ENCODE measurements around the gene FBXL15.
A peak's percentile ranks its signal among the peaks of the same experiment; 100 is the strongest.

Gene FBXL15

GRCh38 chr10:102413053-102413705 is 7.5 kb upstream of the FBXL15 start:
- Histone ChIP-seq H3K4me1 (ENCODE audit: insufficient read depth, insufficient read length) (peaks cover 17% of the 10 kb centered on the region), H3K27me3 (ENCODE audit: insufficient read depth, insufficient read length) (peaks cover 41% of the 10 kb centered on the region), H3K9me3 (ENCODE audit: insufficient read depth, low read length) (no peaks in the 10 kb centered on the region), H3K36me3 (ENCODE audit: insufficient read depth, insufficient read length, low read length) (no peaks in the 10 kb centered on the region), H3K9ac (ENCODE audit: insufficient read length, low read depth) (no peak overlapping the region), H3K4me3 (ENCODE audit: insufficient read length, low read depth) (no peak overlapping the region)
- no peak for DNase-seq (ENCODE audit: low read depth, low spot score)
- no peak for TF ChIP-seq SUZ12 (IDR thresholded peaks at IDR 0.05; ENCODE audit: extremely low read depth, insufficient read depth, insufficient read length)
- TF ChIP-seq ZNF274 (IDR thresholded peaks at IDR 0.05; ENCODE audit: low read depth, low read length) = no peak
- TF ChIP-seq YY1 (IDR thresholded peaks at IDR 0.05; ENCODE audit: insufficient read depth, insufficient read length) = no peak

DNA sequence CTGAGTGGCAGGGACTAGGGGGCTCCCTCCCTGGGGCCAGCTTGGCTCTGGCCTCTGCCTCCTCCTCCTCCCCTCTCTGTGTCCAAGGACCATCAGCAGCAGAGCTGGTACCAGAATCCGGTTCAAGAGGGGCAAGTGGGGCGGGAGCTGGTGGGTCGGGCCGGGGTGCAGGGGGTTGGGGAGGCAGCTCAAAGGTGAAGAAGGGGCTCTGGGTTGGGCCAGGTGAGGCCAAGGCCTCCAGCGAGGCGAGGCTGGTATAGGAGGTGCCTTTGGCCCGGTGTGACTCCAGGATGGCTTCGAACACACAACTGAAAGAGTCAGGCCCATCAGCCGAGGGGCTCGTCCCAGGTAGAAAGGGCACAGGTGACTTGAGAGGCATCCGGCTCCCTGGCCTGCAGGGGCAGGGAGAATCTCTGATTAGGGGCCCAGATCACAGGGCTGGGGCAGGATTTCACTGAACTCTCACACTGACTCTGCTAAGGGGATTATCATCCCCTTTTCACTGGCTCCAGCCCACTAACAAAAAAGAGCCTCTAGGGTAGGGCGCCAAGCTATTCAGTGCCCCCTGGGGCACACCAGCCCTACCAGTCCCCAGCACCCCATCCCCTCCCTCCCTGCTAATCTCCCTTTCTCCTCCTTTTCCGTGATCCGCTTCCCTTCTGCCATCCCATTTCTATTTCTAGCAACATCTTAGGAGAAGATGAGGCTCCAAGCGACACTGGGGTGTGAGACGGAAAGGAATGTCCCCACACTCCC is 6.7 kb upstream of the FBXL15 start:
- H3K4me3 ChIP-seq (ENCODE audit: insufficient read length, low read depth) = no peak overlapping the region
- H3K9me3 ChIP-seq (ENCODE audit: insufficient read depth, low read length) = no peaks in the 10 kb centered on the region
- no peak for TF ChIP-seq SUZ12 (IDR thresholded peaks at IDR 0.05; ENCODE audit: extremely low read depth, insufficient read depth, insufficient read length)
- no peak for TF ChIP-seq YY1 (IDR thresholded peaks at IDR 0.05; ENCODE audit: insufficient read depth, insufficient read length)
- no peak for TF ChIP-seq ZNF274 (IDR thresholded peaks at IDR 0.05; ENCODE audit: low read depth, low read length)

DNA sequence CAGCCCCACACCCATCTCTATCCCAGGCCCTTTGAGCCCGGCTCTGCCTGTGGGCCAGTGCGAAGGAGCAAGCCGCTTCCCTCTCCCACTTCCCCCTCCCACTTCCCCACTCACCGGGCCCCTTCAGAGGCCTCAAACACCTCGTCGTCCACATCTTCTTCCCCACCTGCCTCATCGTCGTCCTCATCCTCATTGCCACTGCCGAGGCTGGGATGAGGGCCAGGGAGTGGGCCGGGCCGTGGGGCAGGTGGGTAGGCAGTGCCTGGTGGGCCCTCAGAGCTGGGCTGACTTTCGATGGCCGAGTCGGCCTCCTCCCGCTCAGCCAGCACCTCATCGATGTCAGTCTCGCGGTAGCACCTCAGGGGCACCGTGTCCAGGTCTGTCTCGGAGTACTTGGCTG is 5.9 kb upstream of the FBXL15 start:
- no peak for DNase-seq (ENCODE audit: low read depth, low spot score)
- Histone ChIP-seq H3K36me3 (ENCODE audit: insufficient read depth, insufficient read length, low read length) (no peaks in the 10 kb centered on the region), H3K9me3 (ENCODE audit: insufficient read depth, low read length) (no peaks in the 10 kb centered on the region), H3K4me3 (ENCODE audit: insufficient read length, low read depth) (no peak overlapping the region), H3K27me3 (ENCODE audit: insufficient read depth, insufficient read length) (peaks cover 27% of the 10 kb centered on the region), H3K4me1 (ENCODE audit: insufficient read depth, insufficient read length) (peaks cover 13% of the 10 kb centered on the region), H3K9ac (ENCODE audit: insufficient read length, low read depth) (no peak overlapping the region)
- no peak for TF ChIP-seq YY1 (IDR thresholded peaks at IDR 0.05; ENCODE audit: insufficient read depth, insufficient read length)
- TF ChIP-seq SUZ12 (IDR thresholded peaks at IDR 0.05; ENCODE audit: extremely low read depth, insufficient read depth, insufficient read length) = no peak
- no peak for TF ChIP-seq ZNF274 (IDR thresholded peaks at IDR 0.05; ENCODE audit: low read depth, low read length)

More for the DNA sequence above, 6.7 kb upstream of the FBXL15 start:
- Histone ChIP-seq H3K27me3 (ENCODE audit: insufficient read depth, insufficient read length) (peaks cover 33% of the 10 kb centered on the region), H3K9ac (ENCODE audit: insufficient read length, low read depth) (no peak overlapping the region), H3K4me1 (ENCODE audit: insufficient read depth, insufficient read length) (peaks cover 18% of the 10 kb centered on the region), H3K36me3 (ENCODE audit: insufficient read depth, insufficient read length, low read length) (no peaks in the 10 kb centered on the region)
- no peak for DNase-seq (ENCODE audit: low read depth, low spot score)

DNA sequence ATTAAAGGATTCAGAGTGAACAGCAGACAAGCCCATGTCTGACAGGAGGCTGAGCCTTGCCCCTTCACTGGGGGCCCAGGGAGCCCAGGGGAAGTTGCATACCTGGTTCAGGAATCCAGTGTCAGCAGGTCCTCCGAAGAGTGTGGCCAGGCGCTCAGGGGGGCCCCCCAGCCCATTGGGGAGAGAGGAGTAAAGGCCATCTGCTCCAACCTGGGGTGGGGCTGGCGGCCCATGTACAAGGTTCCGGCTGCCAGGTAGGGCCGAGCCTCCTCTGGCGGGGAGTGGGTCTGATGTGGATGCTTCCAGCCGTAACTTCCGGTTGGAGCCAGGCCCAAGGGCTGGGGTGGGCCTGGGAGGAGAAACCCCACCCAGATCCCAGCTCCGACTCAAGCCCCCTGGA is 4.4 kb upstream of the FBXL15 start:
- Histone ChIP-seq H3K9me3 (ENCODE audit: insufficient read depth, low read length) (no peaks in the 10 kb centered on the region), H3K4me1 (ENCODE audit: insufficient read depth, insufficient read length) (peaks cover 11% of the 10 kb centered on the region), H3K36me3 (ENCODE audit: insufficient read depth, insufficient read length, low read length) (no peaks in the 10 kb centered on the region), H3K4me3 (ENCODE audit: insufficient read length, low read depth) (no peak overlapping the region), H3K27me3 (ENCODE audit: insufficient read depth, insufficient read length) (peaks cover 11% of the 10 kb centered on the region), H3K9ac (ENCODE audit: insufficient read length, low read depth) (no peak overlapping the region)
- TF ChIP-seq SUZ12 (IDR thresholded peaks at IDR 0.05; ENCODE audit: extremely low read depth, insufficient read depth, insufficient read length) (no peak), YY1 (IDR thresholded peaks at IDR 0.05; ENCODE audit: insufficient read depth, insufficient read length) (no peak), ZNF274 (IDR thresholded peaks at IDR 0.05; ENCODE audit: low read depth, low read length) (no peak)
- no peak for DNase-seq (ENCODE audit: low read depth, low spot score)

DNA sequence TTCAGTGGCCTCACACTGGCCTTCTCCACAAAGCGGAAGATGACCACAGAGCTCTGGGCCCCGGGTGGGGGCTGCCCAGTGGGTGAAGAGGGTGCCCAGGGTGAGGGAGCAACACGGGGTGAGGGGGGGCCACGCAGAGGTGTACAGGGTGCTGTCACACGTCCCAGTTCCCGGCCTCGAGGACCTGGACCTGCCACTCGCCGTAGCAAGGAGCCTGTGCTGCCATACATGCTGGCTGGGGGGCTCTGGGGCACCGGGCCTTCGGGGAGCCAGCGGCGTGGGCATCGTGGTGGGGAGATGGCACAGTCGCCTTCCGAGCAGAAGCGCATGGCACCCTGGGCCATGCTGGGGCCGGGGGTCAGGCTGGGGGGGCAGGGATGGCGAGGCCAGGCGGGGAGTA is 3.9 kb upstream of the FBXL15 start:
- TF ChIP-seq SUZ12 (IDR thresholded peaks at IDR 0.05; ENCODE audit: extremely low read depth, insufficient read depth, insufficient read length) (no peak), YY1 (IDR thresholded peaks at IDR 0.05; ENCODE audit: insufficient read depth, insufficient read length) (no peak), ZNF274 (IDR thresholded peaks at IDR 0.05; ENCODE audit: low read depth, low read length) (no peak)
- H3K36me3 ChIP-seq (ENCODE audit: insufficient read depth, insufficient read length, low read length) = no peaks in the 10 kb centered on the region
- no peak for DNase-seq (ENCODE audit: low read depth, low spot score)
- H3K9me3 ChIP-seq (ENCODE audit: insufficient read depth, low read length) = no peaks in the 10 kb centered on the region
- no peak overlapping the region for H3K4me3 ChIP-seq (ENCODE audit: insufficient read length, low read depth)
- no peak overlapping the region for H3K9ac ChIP-seq (ENCODE audit: insufficient read length, low read depth)
- peaks cover 7% of the 10 kb centered on the region for H3K27me3 ChIP-seq (ENCODE audit: insufficient read depth, insufficient read length)
- peaks cover 11% of the 10 kb centered on the region for H3K4me1 ChIP-seq (ENCODE audit: insufficient read depth, insufficient read length)

DNA sequence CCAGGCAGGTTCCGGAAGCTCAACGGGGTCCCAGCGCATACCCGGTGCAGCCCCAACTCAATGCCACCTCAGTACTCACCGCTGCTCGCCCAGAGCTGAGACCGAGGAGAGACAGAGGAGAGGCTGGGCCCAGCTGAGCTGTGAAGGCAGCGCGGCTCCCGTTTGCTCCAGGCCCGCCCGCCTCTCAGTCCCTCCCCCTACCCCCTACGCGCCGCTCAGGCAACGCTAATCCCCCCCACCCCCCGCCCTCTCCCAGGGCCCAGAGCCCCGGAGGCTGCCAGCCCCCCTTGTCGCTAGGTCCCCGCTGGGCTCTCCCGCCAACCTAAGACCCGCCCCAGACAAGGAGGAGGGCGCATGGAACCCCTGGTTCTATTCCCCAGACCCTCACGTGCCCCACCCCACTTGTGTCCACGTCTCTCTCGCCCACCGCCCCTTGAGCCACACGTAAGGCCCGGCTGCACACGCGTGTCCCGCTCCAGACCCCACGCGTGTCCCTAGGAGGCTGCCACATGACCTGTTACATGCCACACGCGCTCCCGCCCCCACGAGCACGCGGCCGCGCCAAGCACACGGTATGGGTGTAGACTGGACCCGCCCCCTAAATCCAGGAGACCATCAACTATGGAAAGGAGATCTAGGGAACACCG is 1.9 kb upstream of the FBXL15 start, which contains the start of gene PSD:
Gene PSD, minus strand, starts transcription at position 164 of the 647 bp plus-strand sequence. CDS start 1,747 bp downstream, outside the sequence.
- DNase-seq (ENCODE audit: low read depth, low spot score) = no peak
- H3K27me3 ChIP-seq (ENCODE audit: insufficient read depth, insufficient read length) = no peaks in the 10 kb centered on the region
- peaks cover 10% of the 10 kb centered on the region for H3K36me3 ChIP-seq (ENCODE audit: insufficient read depth, insufficient read length, low read length)
- peaks cover 12% of the 10 kb centered on the region for H3K4me1 ChIP-seq (ENCODE audit: insufficient read depth, insufficient read length)
- peak within 1 kb of the TSS; percentile 87 for H3K4me3 ChIP-seq (ENCODE audit: insufficient read length, low read depth)
- no peak for TF ChIP-seq YY1 (IDR thresholded peaks at IDR 0.05; ENCODE audit: insufficient read depth, insufficient read length)
- no peak for TF ChIP-seq SUZ12 (IDR thresholded peaks at IDR 0.05; ENCODE audit: extremely low read depth, insufficient read depth, insufficient read length)
- TF ChIP-seq ZNF274 (IDR thresholded peaks at IDR 0.05; ENCODE audit: low read depth, low read length) = no peak
- H3K9ac ChIP-seq (ENCODE audit: insufficient read length, low read depth) = peak within 1 kb of the TSS; percentile 91
- H3K9me3 ChIP-seq (ENCODE audit: insufficient read depth, low read length) = no peaks in the 10 kb centered on the region
